GM19238 (cell line): Measurements from ENCODE around the gene SCN4A.

ENCODE experiments used
- DNase-seq: peaks from one replicate; pipeline ENCODE4 v3.0.0; 2011; ENCODE audit warnings: low spot score; ENCODE audit not compliant: insufficient read length

The SCN4A gene

GRCh38 chr17:63956296-63956920 is 16.3 kb downstream of the SCN4A start:
- DNase-seq, result no peak

GRCh38 chr17:63955791-63956190 is 16.9 kb downstream of the SCN4A start:
- no peak for DNase-seq

- no peak for DNase-seq
Observed at GRCh38 chr17:63955232-63955631, 17.5 kb downstream of the SCN4A start.

- peak; percentile 66 for DNase-seq
Observed at GRCh38 chr17:63954402-63955063, 18.2 kb downstream of the SCN4A start.

GRCh38 chr17:63950940-63951907 is 21.5 kb downstream of the SCN4A start:
- no peak for DNase-seq

GRCh38 chr17:63949576-63950250 is 23.0 kb downstream of the SCN4A start:
- DNase-seq, result no peak

GRCh38 chr17:63948521-63948920 is 24.2 kb downstream of the SCN4A start:
- no peak for DNase-seq

- DNase-seq, result no peak
Observed at GRCh38 chr17:63947711-63948330, 24.9 kb downstream of the SCN4A start.

GRCh38 chr17:63946440-63947363 is 26.0 kb downstream of the SCN4A start:
- DNase-seq, result peak; percentile 95

GRCh38 chr17:63945784-63946439 is 26.8 kb downstream of the SCN4A start:
- peak; percentile 50 for DNase-seq

GRCh38 chr17:63944736-63945499 is 27.8 kb downstream of the SCN4A start:
- no peak for DNase-seq

GRCh38 chr17:63943745-63944144 is 29.0 kb downstream of the SCN4A start:
- DNase-seq, result no peak

- DNase-seq, result no peak
Observed at GRCh38 chr17:63942309-63942985, 30.3 kb downstream of the SCN4A start.

GRCh38 chr17:63941751-63942150 is 31.0 kb downstream of the SCN4A start:
- no peak for DNase-seq

GRCh38 chr17:63941162-63941561 is 31.6 kb downstream of the SCN4A start:
- DNase-seq, result no peak

- no peak for DNase-seq
Observed at GRCh38 chr17:63940584-63940983, 32.1 kb downstream of the SCN4A start.

GRCh38 chr17:63939884-63940283 is 32.8 kb downstream of the SCN4A start:
- no peak for DNase-seq

GRCh38 chr17:63939401-63939800 is 33.3 kb downstream of the SCN4A start:
- no peak for DNase-seq
